H1 (cell line): ENCODE results near the gene IFITM2.

ENCODE experiments used
- GABPA ChIP-seq: IDR thresholded peaks from 2 replicates; pipeline ENCODE4 v1.6.1; 2011; ENCODE audit warnings: mild to moderate bottlenecking, low read length, moderate library complexity, borderline replicate concordance; ENCODE audit not compliant: insufficient read depth
- NANOG ChIP-seq: IDR thresholded peaks from 2 replicates; pipeline ENCODE4 v1.6.1; 2011; ENCODE audit warnings: low read length, low read depth, mild to moderate bottlenecking, inconsistent platforms; ENCODE audit not compliant: insufficient read depth, poor library complexity, severe bottlenecking

DNA sequence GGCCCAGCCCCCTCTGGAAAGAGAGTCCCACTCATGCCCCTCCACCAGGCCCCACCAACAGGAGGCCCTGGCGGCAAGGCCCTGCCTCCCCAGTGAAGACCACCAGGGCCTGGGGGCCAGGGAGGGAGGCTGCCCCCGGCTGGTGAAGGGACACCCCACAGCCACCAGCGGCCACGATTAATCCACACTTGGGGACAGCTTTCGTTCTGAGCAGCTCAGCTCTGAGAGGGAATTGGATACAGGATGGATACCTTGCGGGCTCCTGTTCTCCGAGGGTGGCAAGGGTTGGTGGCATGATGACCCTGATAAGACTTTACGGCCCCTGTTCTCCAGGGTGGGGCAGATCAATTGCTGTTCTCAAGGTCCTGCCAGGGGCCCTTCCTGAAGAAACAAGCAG, 36.3 kb upstream of the IFITM2 start:
- TF ChIP-seq NANOG = no peak
- TF ChIP-seq GABPA = no peak
